Body of pancreas (tissue), 4 donors: ENCODE data around the gene VAPB.

Source experiments
- POLR2A ChIP-seq, 3 donors: fragments of 450-650 bp; IDR thresholded peaks; one replicate each; pipeline ENCODE4 v1.6.1; 2016; ENCODE audit warnings: antibody characterized with exemption in 3 of 3, mild to moderate bottlenecking in 2 of 3
- TF ChIP-seq, protein P1 (sequence below), 7 experiments: fragments of 450-650 bp in 4 of 7; fragments of 200-600 bp in 3 of 7; sonication (generic) in 3 of 7; IDR thresholded peaks; one replicate each; pipeline ENCODE4 v1.5.1; 2016 to 2019; ENCODE audit warnings: antibody characterized with exemption in 7 of 7

DNA sequence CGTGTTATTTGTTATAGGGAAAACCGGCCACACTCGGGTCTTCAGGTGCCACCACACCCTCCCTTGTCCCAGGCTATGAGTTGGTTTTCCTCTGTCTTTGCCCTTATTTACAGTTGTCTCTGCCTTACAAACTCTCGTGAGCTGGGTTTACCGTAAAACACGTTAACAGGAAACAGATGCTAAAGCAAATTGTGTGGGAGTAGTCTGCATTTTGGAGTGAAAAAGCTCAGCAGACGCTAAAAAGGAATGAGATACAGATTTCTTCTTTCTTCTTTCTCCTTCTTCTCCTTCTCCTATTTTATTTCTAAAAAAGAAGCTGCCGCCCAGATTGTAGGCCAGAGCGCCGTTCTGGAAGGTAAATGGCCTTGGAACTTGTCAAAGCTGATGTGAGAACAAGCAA lies 74.2 kb downstream of the VAPB start:
- TF ChIP-seq, protein P1, sequence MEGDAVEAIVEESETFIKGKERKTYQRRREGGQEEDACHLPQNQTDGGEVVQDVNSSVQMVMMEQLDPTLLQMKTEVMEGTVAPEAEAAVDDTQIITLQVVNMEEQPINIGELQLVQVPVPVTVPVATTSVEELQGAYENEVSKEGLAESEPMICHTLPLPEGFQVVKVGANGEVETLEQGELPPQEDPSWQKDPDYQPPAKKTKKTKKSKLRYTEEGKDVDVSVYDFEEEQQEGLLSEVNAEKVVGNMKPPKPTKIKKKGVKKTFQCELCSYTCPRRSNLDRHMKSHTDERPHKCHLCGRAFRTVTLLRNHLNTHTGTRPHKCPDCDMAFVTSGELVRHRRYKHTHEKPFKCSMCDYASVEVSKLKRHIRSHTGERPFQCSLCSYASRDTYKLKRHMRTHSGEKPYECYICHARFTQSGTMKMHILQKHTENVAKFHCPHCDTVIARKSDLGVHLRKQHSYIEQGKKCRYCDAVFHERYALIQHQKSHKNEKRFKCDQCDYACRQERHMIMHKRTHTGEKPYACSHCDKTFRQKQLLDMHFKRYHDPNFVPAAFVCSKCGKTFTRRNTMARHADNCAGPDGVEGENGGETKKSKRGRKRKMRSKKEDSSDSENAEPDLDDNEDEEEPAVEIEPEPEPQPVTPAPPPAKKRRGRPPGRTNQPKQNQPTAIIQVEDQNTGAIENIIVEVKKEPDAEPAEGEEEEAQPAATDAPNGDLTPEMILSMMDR (IDR thresholded peaks at IDR 0.05), result no peak
- no peak for TF ChIP-seq POLR2A (IDR thresholded peaks at IDR 0.05)
